Measurements from ENCODE around the gene POP4. TPM values are rescaled to one million over a fixed set of nuclear protein-coding genes. Genes with fewer than 3 reads are reported as not detected.
"Not testable (repeated sequence)": the region's sequence is repeated elsewhere in the genome, so short reads cannot be mapped to it uniquely, and the experiment has no call there.

Gene POP4
- total RNA-seq, 1 donor from 2014 or later: 53.9 TPM

DNA sequence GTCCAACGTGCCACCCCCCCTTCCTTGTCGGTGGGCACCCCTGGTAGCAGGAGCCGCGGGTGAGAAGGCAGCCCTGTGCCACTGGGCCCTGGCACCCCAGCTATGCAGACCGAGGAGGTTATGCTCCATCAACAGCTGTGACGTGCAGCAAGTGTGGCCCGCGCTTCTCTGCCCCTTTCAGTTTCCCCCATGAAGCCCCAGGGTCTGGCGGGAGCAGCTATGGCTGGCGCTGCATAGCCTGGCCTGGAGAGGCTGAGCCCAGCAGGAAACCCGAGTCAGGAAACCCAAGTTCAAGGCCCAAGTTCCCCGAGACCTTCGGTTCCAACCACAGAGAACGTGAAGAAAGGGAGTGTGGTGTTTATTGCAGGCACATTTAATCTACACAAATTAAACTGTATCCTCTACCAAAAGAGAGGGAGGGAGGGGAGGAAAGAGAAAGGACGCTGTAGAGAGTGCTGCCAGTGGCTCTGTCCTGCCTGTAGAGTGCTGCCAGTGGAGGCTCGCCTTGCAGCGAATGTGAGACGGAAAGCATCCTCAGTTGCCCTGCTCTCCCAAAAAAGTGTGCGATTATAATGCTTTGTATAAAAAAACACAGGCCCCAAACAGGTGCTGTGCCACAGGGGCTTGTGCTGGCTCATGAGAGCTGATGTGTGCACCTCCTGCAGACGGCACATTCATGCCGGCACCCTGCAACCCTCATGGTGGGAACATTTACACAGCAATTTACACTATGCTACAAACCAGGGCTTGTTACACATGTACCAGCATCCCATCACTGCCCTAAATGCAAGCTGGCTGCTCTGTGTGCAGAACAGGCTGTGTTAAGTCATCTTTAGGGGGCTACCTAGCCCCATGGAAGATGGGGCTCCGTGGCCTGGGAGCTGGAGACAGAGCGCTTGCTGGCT, 16.3 kb downstream of the POP4 start:
- peaks cover 4% of the 10 kb centered on the region for H3K27me3 ChIP-seq (ENCODE audit: low read depth)
- intact Hi-C loops (cut with micrococcal nuclease): no loop called here
- no peaks in the 10 kb centered on the region for H3K36me3 ChIP-seq
- no peak for DNase-seq
- no peak overlapping the region for H3K4me3 ChIP-seq
- no peaks in the 10 kb centered on the region for H3K4me1 ChIP-seq
- no peak overlapping the region for H3K27ac ChIP-seq (replicated peaks)
- TF ChIP-seq, protein P1, sequence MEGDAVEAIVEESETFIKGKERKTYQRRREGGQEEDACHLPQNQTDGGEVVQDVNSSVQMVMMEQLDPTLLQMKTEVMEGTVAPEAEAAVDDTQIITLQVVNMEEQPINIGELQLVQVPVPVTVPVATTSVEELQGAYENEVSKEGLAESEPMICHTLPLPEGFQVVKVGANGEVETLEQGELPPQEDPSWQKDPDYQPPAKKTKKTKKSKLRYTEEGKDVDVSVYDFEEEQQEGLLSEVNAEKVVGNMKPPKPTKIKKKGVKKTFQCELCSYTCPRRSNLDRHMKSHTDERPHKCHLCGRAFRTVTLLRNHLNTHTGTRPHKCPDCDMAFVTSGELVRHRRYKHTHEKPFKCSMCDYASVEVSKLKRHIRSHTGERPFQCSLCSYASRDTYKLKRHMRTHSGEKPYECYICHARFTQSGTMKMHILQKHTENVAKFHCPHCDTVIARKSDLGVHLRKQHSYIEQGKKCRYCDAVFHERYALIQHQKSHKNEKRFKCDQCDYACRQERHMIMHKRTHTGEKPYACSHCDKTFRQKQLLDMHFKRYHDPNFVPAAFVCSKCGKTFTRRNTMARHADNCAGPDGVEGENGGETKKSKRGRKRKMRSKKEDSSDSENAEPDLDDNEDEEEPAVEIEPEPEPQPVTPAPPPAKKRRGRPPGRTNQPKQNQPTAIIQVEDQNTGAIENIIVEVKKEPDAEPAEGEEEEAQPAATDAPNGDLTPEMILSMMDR (IDR thresholded peaks at IDR 0.05; ENCODE audit: borderline replicate concordance): no peak
- H3K9me3 ChIP-seq (replicated peaks): no peaks in the 10 kb centered on the region

DNA sequence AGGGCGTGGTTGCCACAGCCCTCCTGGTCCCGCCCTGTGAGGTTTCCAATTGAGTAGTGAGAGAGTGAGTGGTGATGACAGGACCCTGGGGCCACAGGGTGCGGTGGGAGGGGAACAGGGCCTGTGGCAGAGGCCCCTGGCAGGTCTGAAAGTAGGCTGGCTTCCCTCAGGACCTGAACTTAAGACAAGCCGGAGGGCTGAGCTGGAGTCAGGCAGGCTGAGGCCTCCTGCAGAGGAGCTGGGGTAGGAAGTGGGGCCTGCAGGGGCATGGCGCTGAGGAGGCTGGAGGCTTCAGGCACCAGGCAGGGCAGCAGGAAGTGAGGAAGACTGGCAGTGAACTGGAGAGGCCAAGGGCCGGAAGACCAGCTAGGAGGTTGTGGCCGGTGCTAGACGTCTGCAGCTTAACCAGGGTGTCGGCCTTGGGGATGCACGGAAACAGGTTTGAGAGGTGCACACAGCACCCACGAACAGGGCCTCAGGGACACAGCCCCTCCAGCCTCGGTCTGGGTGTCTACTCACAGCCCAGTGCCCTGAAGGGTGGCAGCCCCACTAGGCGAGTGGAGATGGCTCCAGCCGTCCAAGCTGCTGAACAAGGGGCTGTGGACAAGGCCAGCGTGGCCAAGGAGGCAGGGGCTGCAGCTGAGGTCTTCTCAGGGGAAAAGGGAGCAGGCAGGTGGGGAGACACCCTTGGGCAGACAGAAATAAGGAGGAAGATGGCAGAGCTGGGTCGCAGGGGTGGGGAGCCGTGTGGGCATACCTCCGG, 17.8 kb downstream of the POP4 start:
- Histone ChIP-seq H3K36me3 (no peaks in the 10 kb centered on the region), H3K27me3 (ENCODE audit: low read depth) (peaks cover 4% of the 10 kb centered on the region), H3K4me3 (no peak overlapping the region), H3K4me1 (no peaks in the 10 kb centered on the region), H3K27ac (replicated peaks) (no peak overlapping the region), H3K9me3 (replicated peaks) (no peaks in the 10 kb centered on the region)
- intact Hi-C loops (cut with micrococcal nuclease): no loop called here
- TF ChIP-seq, protein P1 (IDR thresholded peaks at IDR 0.05; ENCODE audit: borderline replicate concordance): no peak
- DNase-seq: no peak

DNA sequence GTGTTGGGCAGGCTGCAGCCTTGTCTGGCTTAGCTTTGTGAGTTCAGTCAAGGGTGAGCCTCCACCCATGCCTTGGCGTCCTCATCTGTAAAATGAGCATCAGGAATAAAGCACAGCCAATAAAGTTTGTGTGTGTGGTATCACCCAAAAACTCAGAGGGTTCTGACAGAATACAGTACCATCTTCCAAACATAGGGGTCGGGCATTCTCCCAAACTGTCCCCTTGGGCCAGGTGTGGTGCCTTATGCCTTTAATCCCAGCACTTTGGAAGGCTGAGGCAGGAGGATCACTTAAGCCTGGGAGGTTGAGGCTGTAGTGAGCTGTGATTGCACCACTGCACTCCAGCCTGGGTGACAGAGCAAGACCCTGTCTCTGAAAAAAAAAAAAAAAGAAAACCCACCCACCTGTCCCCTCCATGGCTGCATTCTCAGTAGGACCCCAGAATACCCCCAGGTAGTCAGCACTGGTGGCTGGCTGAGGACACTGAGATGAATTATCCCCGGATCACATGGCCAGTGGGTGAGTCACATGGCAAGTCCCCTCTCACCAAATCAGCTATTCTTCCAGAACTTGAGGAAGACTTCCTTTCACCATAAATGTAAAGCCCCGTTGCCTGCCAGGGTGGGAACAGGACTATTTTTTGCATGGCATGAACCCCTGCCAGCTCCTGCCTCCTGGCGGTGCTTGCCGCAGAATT, 18.6 kb downstream of the POP4 start:
- Histone ChIP-seq H3K27me3 (ENCODE audit: low read depth) (peaks cover 4% of the 10 kb centered on the region), H3K27ac (replicated peaks) (no peak overlapping the region), H3K4me3 (no peak overlapping the region), H3K36me3 (no peaks in the 10 kb centered on the region), H3K9me3 (replicated peaks) (no peaks in the 10 kb centered on the region), H3K4me1 (no peaks in the 10 kb centered on the region)
- TF ChIP-seq, protein P1 (IDR thresholded peaks at IDR 0.05; ENCODE audit: borderline replicate concordance): no peak
- intact Hi-C loops (cut with micrococcal nuclease): no loop called here
- no peak for DNase-seq

DNA sequence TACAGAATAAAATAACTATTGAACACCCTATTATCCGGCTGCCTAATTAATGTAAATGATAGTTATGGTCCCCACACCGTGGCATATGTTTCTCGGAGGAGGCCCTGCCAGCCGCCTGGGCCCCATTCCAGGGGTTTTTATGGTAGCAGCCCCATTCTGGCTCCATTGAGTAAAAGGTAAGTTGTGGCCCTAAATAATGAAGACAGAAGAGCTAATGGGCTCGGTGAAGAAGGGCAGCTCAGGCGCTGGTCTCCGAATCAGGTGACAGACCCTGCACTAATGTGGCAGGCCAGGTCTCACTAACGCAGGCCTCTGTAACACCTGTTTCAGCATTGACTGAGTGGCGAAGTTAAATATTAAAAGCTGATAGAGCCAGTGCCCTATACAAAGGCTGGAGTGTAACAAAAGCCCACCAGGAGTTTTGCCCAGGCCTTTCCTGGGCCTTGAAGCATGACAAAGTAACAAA, 19.1 kb downstream of the POP4 start:
- H3K27ac ChIP-seq (replicated peaks): no peak overlapping the region

GRCh38 chr19:29626386-29626785, 20.3 kb downstream of the POP4 start:
- DNase-seq: no peak
- Histone ChIP-seq H3K27ac (replicated peaks) (no peak overlapping the region), H3K4me3 (no peak overlapping the region), H3K4me1 (no peaks in the 10 kb centered on the region), H3K9me3 (replicated peaks) (no peaks in the 10 kb centered on the region), H3K36me3 (no peaks in the 10 kb centered on the region), H3K27me3 (ENCODE audit: low read depth) (peaks cover 4% of the 10 kb centered on the region)
- TF ChIP-seq, protein P1 (IDR thresholded peaks at IDR 0.05; ENCODE audit: borderline replicate concordance): no peak
- intact Hi-C loops (cut with micrococcal nuclease): no loop called here

More for the DNA sequence above, 19.1 kb downstream of the POP4 start:
- intact Hi-C loops (cut with micrococcal nuclease): no loop called here
- Histone ChIP-seq H3K36me3 (no peaks in the 10 kb centered on the region), H3K9me3 (replicated peaks) (no peaks in the 10 kb centered on the region), H3K4me3 (no peak overlapping the region), H3K27me3 (ENCODE audit: low read depth) (peaks cover 4% of the 10 kb centered on the region), H3K4me1 (no peaks in the 10 kb centered on the region)
- TF ChIP-seq, protein P1 (IDR thresholded peaks at IDR 0.05; ENCODE audit: borderline replicate concordance): no peak
- no peak for DNase-seq

DNA sequence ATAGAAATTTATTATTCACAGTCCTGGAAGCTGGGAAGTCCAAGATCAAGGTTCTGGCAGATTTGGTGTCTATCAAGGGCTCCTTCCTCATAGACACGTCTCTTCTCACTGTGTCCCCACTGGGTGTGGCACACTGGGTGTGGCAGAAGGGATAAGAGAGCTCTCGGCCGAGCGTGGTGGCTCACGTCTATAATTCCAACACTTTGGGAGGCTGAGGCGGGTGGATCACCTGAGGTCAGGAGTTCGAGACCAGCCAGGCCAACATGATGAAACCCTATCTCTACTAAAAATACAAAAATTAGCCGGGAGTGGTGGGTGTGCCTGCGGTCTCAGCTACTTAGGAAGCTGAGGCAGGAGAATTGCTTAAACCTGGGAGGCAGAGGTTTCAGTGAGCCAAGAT, 20.7 kb downstream of the POP4 start:
- H3K4me1 ChIP-seq; H3K4me3 ChIP-seq; H3K9me3 ChIP-seq (replicated peaks); H3K27ac ChIP-seq (replicated peaks); intact Hi-C loops (cut with micrococcal nuclease); H3K27me3 ChIP-seq (ENCODE audit: low read depth); H3K36me3 ChIP-seq; DNase-seq: not testable (repeated sequence)
